22Rv1 (cell line): Measurements from ENCODE around the gene STX2.
"Not testable (repeated sequence)": the region's sequence is repeated elsewhere in the genome, so short reads cannot be mapped to it uniquely, and the experiment has no call there.

Source experiments
- H3K27ac ChIP-seq: fragments of 450-650 bp; 2 replicates; pipeline ENCODE4 v1.5.1; 2017
- CTCF ChIP-seq: fragments of 450-650 bp; IDR thresholded peaks from 2 replicates; pipeline ENCODE4 v1.5.1; 2017; ENCODE audit warnings: mild to moderate bottlenecking
- ZFX ChIP-seq: fragments of 450-650 bp; IDR thresholded peaks from 2 replicates; pipeline ENCODE4 v1.6.1; 2017; ENCODE audit warnings: antibody characterized with exemption, borderline replicate concordance

Gene STX2

DNA sequence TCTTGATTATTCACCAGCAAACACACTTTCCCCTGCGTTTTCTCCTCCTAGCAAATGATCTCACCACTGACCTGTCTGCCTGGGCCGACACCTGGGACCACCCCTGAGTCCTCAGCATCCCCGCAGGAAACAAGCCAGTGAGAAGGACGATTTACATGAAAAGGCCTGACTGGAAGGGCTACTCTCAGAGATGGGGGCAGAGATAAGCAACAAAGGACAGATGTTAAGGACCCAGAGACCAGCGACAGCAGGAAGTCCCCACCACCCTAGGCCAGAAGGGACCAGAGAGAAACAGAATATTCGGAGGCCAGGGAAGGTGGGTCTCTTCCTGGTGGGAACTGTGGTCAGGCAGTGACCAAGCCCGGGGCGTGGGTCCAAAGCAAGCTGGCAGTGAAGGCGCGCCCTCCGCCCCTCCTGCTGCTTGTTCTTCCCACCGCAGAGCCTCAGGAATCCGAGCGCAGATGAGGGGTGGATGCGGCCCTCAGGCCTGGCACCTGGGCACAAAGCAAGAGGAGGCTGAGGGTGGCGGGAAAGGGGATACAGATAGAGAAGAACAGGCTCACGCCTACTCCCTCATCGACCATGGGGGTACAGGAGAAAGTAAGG lies 55.8 kb downstream of the STX2 start:
- H3K27ac ChIP-seq, result no peak overlapping the region
- no peak for TF ChIP-seq CTCF
- no peak for TF ChIP-seq ZFX

GRCh38 chr12:130782245-130782644 lies 56.8 kb downstream of the STX2 start:
- H3K27ac ChIP-seq, result not testable (repeated sequence)

DNA sequence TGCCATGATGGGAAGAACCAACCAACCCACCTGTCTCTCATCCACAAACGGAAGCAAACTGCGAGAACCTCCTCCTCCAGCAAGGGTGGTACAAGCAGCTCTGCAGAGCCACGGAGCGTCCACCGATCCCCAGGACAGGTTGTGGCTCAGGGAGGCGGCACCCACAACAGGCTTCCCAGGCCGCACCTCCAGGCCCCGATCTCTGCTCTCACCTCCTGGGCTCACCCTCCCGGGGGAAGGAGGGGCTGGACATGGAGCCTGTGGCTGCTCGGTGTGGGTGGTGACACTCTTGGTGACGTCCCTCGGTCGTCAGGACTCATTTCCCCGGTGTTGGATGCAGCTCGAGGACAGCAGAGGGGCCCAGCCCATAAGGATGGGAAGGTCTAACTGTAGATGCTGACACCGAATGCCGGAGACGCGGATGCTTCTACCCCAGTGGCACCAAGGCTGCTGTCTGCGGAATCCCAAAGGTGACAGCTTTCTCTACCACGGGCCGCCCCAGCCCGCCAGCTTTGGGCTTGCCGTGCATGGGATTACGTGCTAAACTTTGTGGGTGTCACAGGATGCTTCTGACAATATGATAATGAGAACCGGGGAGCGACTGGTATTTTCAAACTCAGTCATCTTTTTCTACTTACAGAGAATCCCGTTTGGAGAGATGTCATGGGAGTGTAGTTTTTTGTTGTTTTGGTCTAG lies 58.0 kb downstream of the STX2 start:
- no peak overlapping the region for H3K27ac ChIP-seq
- TF ChIP-seq ZFX (no peak), CTCF (no peak)

- no peak overlapping the region for H3K27ac ChIP-seq
Measured at GRCh38 chr12:130780325-130780724, 58.7 kb downstream of the STX2 start.

DNA sequence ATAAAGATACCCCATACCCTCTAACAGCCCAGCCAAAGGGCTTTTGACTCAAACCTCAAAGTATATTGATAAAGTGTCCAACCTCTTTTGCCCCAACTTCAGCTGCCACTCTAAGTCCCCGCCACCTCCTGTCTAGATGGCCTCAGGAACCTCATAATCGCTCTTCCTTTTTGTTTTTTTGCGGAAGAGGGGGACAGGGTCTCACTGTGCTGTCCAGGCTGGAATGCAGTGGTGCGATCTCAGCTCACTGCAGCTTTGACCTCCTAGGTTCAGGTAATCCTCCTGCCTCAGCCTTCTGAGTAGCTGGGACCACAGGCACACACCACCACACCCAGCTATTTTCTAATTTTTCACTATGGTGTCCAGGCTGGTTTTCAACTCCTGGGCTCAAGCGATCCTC lies 60.3 kb downstream of the STX2 start:
- no peak for TF ChIP-seq CTCF
- TF ChIP-seq ZFX, result no peak

More at GRCh38 chr12:130780325-130780724, 58.7 kb downstream of the STX2 start:
- TF ChIP-seq ZFX (no peak), CTCF (no peak)

DNA sequence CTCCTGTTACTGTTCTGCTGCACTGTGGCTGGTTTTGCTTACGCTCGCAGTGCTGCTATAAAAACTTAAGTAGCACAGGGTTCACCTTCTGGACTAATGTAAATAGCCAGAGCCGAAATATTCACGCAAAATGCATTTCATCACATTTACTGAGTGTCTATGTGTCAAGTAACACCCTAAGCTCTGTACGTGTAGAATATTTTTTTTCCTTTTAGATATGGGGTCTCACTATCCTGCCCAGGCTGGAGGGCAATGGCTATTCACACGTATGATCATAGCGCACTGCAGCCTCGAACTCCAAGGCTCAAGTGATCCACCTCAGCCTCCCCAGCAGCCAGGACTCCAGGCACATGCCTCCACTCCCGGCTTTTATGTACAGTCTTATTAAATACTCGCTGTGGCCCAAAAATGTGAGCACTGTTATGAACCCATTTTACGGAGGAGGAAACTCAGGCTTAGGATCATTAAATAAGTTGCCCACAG lies 62.2 kb downstream of the STX2 start:
- TF ChIP-seq ZFX, result no peak
- TF ChIP-seq CTCF, result no peak
- H3K27ac ChIP-seq, result no peak overlapping the region

More for the DNA sequence above, 60.3 kb downstream of the STX2 start:
- H3K27ac ChIP-seq, result no peak overlapping the region

- no peak for TF ChIP-seq ZFX
- TF ChIP-seq CTCF, result no peak
Measured at GRCh38 chr12:130775953-130776856, 62.8 kb downstream of the STX2 start.

More at GRCh38 chr12:130775953-130776856, 62.8 kb downstream of the STX2 start:
- H3K27ac ChIP-seq, result no peak overlapping the region
